ENCODE measurements around the gene BHLHA15. TPM values are rescaled to one million over a fixed set of nuclear protein-coding genes. Genes with fewer than 3 reads are reported as not detected.

The BHLHA15 gene
- total and polyA plus RNA-seq, 2 of the 13 experiments (the other 11 are each of a cell fraction or from before 2014, with no cell fraction given): 1.9 to 6.1 TPM

DNA sequence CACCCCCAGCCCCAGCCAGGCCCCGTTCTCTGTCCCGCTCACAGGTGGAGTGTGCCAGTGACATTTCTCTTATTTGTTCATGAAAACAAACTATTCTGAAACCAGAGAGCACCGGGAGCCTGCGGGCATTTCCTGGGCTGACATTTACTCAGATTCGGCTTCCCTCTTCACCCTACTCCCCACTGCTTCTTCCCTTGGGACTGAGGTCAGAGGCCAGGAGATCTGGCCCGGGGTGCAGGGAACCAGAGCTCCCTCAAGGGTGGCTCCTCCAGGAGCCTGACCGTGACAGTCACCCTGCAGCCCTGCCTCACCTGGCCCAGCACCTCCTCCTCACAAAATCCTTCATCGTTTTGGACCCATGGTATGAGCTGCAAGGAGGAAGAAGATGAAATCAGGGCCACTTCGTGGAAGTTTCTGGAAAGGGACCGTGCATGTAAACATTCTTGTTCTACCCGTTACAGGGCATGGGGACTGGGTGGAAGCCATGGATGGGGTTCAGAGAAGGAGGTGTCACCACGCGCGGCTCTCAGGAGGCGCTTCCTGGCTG, 12.2 kb downstream of the BHLHA15 start:
- no peak for ATAC-seq
- H3K9me3 ChIP-seq (ENCODE audit: low read length): no peaks in the 10 kb centered on the region
- DNase-seq (ENCODE audit: low spot score): no peak
- H3K36me3 ChIP-seq (replicated peaks in 1 of 2; ENCODE audit: control insufficient read depth in 1 of 2, insufficient read depth in 2 of 2, low read length in 2 of 2): no peaks in the 10 kb centered on the region
- no peak overlapping the region for H2AFZ ChIP-seq (ENCODE audit: low read length)
- H3K4me3 ChIP-seq (replicated peaks in 1 of 3; ENCODE audit: insufficient read depth in 1 of 3, low read depth in 2 of 3, low read length in 3 of 3): no peak overlapping the region
- no peaks in the 10 kb centered on the region for H4K20me1 ChIP-seq (ENCODE audit: insufficient read depth, low read length)
- ChIA-PET CTCF (ENCODE audit: low intra/inter-chr PET ratio, low total read pairs) (no interaction called here), POLR2A (no interaction called here)
- H3K79me2 ChIP-seq (ENCODE audit: insufficient read depth, low read length): no peaks in the 10 kb centered on the region
- 74% methylated on average over 11 of the region's 15 CpGs for WGBS (ENCODE audit: low lambda C conversion rate)
- no peak overlapping the region for H3K27ac ChIP-seq (ENCODE audit: extremely low read length, insufficient read depth, low read length)
- TF ChIP-seq ZNF33A (CRISPR knock-in tag; IDR thresholded peaks at IDR 0.05; ENCODE audit: borderline replicate concordance): no peak
- TF ChIP-seq ZNF549 (CRISPR knock-in tag; IDR thresholded peaks at IDR 0.05): no peak
- no peak for TF ChIP-seq CENPT (CRISPR knock-in tag; IDR thresholded peaks at IDR 0.05; ENCODE audit: low read depth)
- TF ChIP-seq RBM22 (optimal IDR thresholded peaks at IDR 0.05; ENCODE audit: low read length): no peak
- TF ChIP-seq ZNF432 (CRISPR knock-in tag; IDR thresholded peaks at IDR 0.05; ENCODE audit: borderline replicate concordance): no peak
- TF ChIP-seq CREM (IDR thresholded peaks at IDR 0.05): no peak
- no peak for TF ChIP-seq CREM (CRISPR knock-in tag; IDR thresholded peaks at IDR 0.05)
- TF ChIP-seq PHF21A (CRISPR knock-in tag; IDR thresholded peaks at IDR 0.05): no peak
- no peak for TF ChIP-seq ZSCAN21 (CRISPR knock-in tag; IDR thresholded peaks at IDR 0.05; ENCODE audit: borderline replicate concordance)
- TF ChIP-seq NFYB (CRISPR knock-in tag; IDR thresholded peaks at IDR 0.05): no peak
- no peak for TF ChIP-seq MEF2D (CRISPR knock-in tag; IDR thresholded peaks at IDR 0.05)
- TF ChIP-seq RXRB (CRISPR knock-in tag; IDR thresholded peaks at IDR 0.05; ENCODE audit: borderline replicate concordance): no peak
- no peak for TF ChIP-seq SYNCRIP (IDR thresholded peaks at IDR 0.05; ENCODE audit: insufficient read depth, low read depth, low read length)
- no peak for FAIRE-seq
- in situ Hi-C loops (cut with HindIII; ENCODE audit: extremely low pct_ligation_motif_present, low pct_unique_long_range_greater_than_20kb): no loop called here
- no peaks in the 10 kb centered on the region for H3K27me3 ChIP-seq (ENCODE audit: control insufficient read depth in 1 of 2, insufficient read depth in 2 of 2, low read length in 2 of 2)
- no TSS peak for BruUV-seq (replicated peaks)
- H3K9ac ChIP-seq (ENCODE audit: insufficient read depth, low read depth, low read length): no peak overlapping the region
- H3K4me1 ChIP-seq (ENCODE audit: insufficient read depth, low read length): peaks cover 36% of the 10 kb centered on the region
- H3K4me2 ChIP-seq (ENCODE audit: low read depth, low read length): no peak overlapping the region
- intact Hi-C loops (cut with micrococcal nuclease; ENCODE audit: unreplicated experiment): no loop called here

All from HepG2 (cell line).